ENCODE measurements around the gene CFAP77. TPM values are rescaled to one million over a fixed set of nuclear protein-coding genes. Genes with fewer than 3 reads are reported as not detected.

The CFAP77 gene
- total and polyA plus RNA-seq, 9 of the 15 experiments (the other 6 are each of a cell fraction or from before 2014, with no cell fraction given) = not detected

GRCh38 chr9:132539096-132539495, 129.1 kb downstream of the CFAP77 start:
- H3K27me3 ChIP-seq (ENCODE audit: control insufficient read depth in 2 of 2, insufficient read depth in 2 of 2, low read length in 2 of 2) = peaks cover 37 to 72% of the 10 kb centered on the region in 2 experiments
- peaks cover 12% of the 10 kb centered on the region for H4K20me1 ChIP-seq (replicated peaks; ENCODE audit: control insufficient read depth, insufficient read depth, low read length)
- peak; percentile 46; the same call in 1 of the 2 replicates for TF ChIP-seq RFX1 (IDR thresholded peaks at IDR 0.05)
- TF ChIP-seq MECOM (CRISPR knock-in tag; IDR thresholded peaks at IDR 0.05) = no peak
- ATAC-seq (no peak), FAIRE-seq (no peak), DNase-seq (ENCODE audit: extremely low read depth in 1 of 4, low spot score in 3 of 4) (no peak)
- no peak overlapping the region for H3K27ac ChIP-seq (ENCODE audit: extremely low read depth, low read depth, low read length)
- intact Hi-C loops (cut with micrococcal nuclease) (no loop called here), in situ Hi-C loops (cut with MboI) (no loop called here)
- no peaks in the 10 kb centered on the region for H3K36me3 ChIP-seq (ENCODE audit: control insufficient read depth, insufficient read depth, low read length)
- no peaks in the 10 kb centered on the region for H3K9me1 ChIP-seq (ENCODE audit: control insufficient read depth, insufficient read depth, low read length)
- H3K9me3 ChIP-seq (replicated peaks; ENCODE audit: control insufficient read depth, insufficient read depth, low read depth, low read length) = no peaks in the 10 kb centered on the region
- BruUV-seq (replicated peaks) = no TSS peak
- no peak overlapping the region for H3K9ac ChIP-seq (ENCODE audit: insufficient read depth in 1 of 2, low read depth in 2 of 2, low read length in 2 of 2)
- CTCF ChIA-PET (ENCODE audit: low intra/inter-chr PET ratio) = no interaction called here
- H3K4me2 ChIP-seq (ENCODE audit: insufficient read depth, low read length) = no peak overlapping the region
- POLR2A ChIA-PET = interaction anchor here (1.1 kb wide), 1 partner anchor 21 kb away, joined by 4 read pairs; no protein-coding TSS in a partner anchor
- 2% methylated on average over 7 of the region's 7 CpGs for WGBS (ENCODE audit: insufficient coverage, low coverage, missing lambda C conversion rate)
- no peak overlapping the region for H3K4me3 ChIP-seq
- no peaks in the 10 kb centered on the region for H3K79me2 ChIP-seq (ENCODE audit: control insufficient read depth, insufficient read depth, low read length)
- peaks cover 0 to 3% of the 10 kb centered on the region in 2 experiments; a peak in 2 of 5 replicates for H3K4me1 ChIP-seq (replicated peaks in 1 of 2; ENCODE audit: control insufficient read depth in 2 of 2, insufficient read depth in 2 of 2, low read length in 2 of 2)
- H2AFZ ChIP-seq (ENCODE audit: low read depth, low read length) = no peak overlapping the region

DNA sequence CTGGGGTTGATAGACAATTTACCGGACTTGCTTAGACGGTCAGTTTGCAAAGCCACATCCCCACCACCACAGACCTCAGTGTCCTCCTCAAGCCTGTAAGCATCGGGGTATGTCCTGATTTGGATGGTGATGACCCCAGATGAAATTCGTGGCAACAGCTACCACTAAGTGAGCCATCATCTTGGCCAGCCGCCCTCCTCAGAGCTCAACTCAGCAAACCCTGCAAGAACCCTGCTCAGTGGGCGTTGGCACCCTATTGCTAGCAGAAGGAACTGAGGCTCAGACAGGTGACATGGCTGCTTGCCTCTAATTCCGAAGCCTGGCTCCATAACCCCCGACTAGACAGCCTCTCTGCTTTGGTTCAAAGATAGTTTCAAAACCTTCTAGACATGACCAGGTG, 131.0 kb downstream of the CFAP77 start:
- Histone ChIP-seq H3K79me2 (ENCODE audit: control insufficient read depth, insufficient read depth, low read length) (no peaks in the 10 kb centered on the region), H3K4me3 (no peak overlapping the region), H3K9me1 (ENCODE audit: control insufficient read depth, insufficient read depth, low read length) (no peaks in the 10 kb centered on the region), H3K9ac (ENCODE audit: insufficient read depth in 1 of 2, low read depth in 2 of 2, low read length in 2 of 2) (no peak overlapping the region), H2AFZ (ENCODE audit: low read depth, low read length) (no peak overlapping the region), H3K4me1 (replicated peaks in 1 of 2; ENCODE audit: control insufficient read depth in 2 of 2, insufficient read depth in 2 of 2, low read length in 2 of 2) (peaks cover 0 to 6% of the 10 kb centered on the region in 2 experiments; a peak in 2 of 5 replicates), H3K27ac (ENCODE audit: extremely low read depth, low read depth, low read length) (no peak overlapping the region), H3K27me3 (ENCODE audit: control insufficient read depth in 2 of 2, insufficient read depth in 2 of 2, low read length in 2 of 2) (peaks cover 45 to 91% of the 10 kb centered on the region in 2 experiments), H4K20me1 (replicated peaks; ENCODE audit: control insufficient read depth, insufficient read depth, low read length) (peaks cover 20% of the 10 kb centered on the region), H3K36me3 (ENCODE audit: control insufficient read depth, insufficient read depth, low read length) (no peaks in the 10 kb centered on the region), H3K4me2 (ENCODE audit: insufficient read depth, low read length) (no peak overlapping the region), H3K9me3 (replicated peaks; ENCODE audit: control insufficient read depth, insufficient read depth, low read depth, low read length) (no peaks in the 10 kb centered on the region)
- no peak for DNase-seq (ENCODE audit: extremely low read depth in 1 of 4, low spot score in 3 of 4)
- FAIRE-seq = no peak
- ChIA-PET POLR2A (no interaction called here), CTCF (ENCODE audit: low intra/inter-chr PET ratio) (no interaction called here)
- intact Hi-C loops (cut with micrococcal nuclease) = no loop called here
- WGBS (ENCODE audit: insufficient coverage, low coverage, missing lambda C conversion rate) = 0% methylated on average over 8 of the region's 8 CpGs
- no peak for ATAC-seq
- BruUV-seq (replicated peaks) = no TSS peak
- in situ Hi-C loops (cut with MboI) = no loop called here
- no peak for TF ChIP-seq RFX5 (IDR thresholded peaks at IDR 0.05; ENCODE audit: low read depth, low read length)
- TF ChIP-seq ATF2 (CRISPR knock-in tag; IDR thresholded peaks at IDR 0.05) = no peak
- no peak for TF ChIP-seq HNRNPUL1 (IDR thresholded peaks at IDR 0.05; ENCODE audit: low read length)
- TF ChIP-seq GMEB1 (CRISPR knock-in tag; IDR thresholded peaks at IDR 0.05) = no peak
- TF ChIP-seq SIN3B (IDR thresholded peaks at IDR 0.05; ENCODE audit: low read depth) = no peak
- TF ChIP-seq NFYB (IDR thresholded peaks at IDR 0.05; ENCODE audit: extremely low read depth, insufficient read length) = no peak
- TF ChIP-seq POU5F1 (IDR thresholded peaks at IDR 0.05; ENCODE audit: borderline replicate concordance, low read depth, low read length, partially characterized antibody) = no peak
- no peak for TF ChIP-seq KLF10 (CRISPR knock-in tag; IDR thresholded peaks at IDR 0.05)
- no peak for TF ChIP-seq MXI1 (IDR thresholded peaks at IDR 0.05; ENCODE audit: low read depth, low read length)

All from K562 (cell line).